Measurements from ENCODE around the gene LRRC14B. TPM values are rescaled to one million over a fixed set of nuclear protein-coding genes. Genes with fewer than 3 reads are reported as not detected.

The LRRC14B gene
- total RNA-seq, 1 donor from 2014 or later: not detected

DNA sequence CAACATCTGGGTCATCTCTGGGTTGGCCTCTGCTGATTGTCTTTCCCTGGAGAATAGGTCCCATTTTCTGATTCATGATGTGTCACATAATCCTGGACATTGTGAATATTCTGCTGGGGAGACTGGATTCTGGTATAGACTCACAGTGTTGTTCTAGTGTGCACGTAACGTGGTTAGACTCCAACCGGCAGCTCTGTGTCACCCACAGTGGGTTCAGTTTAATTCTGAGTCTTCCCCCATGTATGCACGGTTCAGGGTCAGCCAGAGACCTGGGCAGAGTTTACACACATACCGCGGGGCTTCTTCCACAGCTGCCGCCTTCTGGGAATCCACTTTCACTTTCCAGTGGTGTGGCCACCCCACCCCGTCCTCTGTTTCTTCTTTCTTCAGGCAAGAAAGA, 38.0 kb upstream of the LRRC14B start:
- no peak overlapping the region for H3K27ac Mint-ChIP-seq (ENCODE audit: unreplicated experiment)
- Histone ChIP-seq H3K9ac (ENCODE audit: low read length) (peak overlapping the region; percentile 64), H3K9me3 (ENCODE audit: insufficient read depth, low read depth, low read length) (no peaks in the 10 kb centered on the region), H3K36me3 (ENCODE audit: insufficient read depth, low read length) (peaks cover 6% of the 10 kb centered on the region), H4K20me1 (ENCODE audit: insufficient read depth, low read length) (no peaks in the 10 kb centered on the region), H3K79me2 (ENCODE audit: insufficient read depth, low read length) (no peaks in the 10 kb centered on the region), H2AFZ (ENCODE audit: low read depth, low read length) (no peak overlapping the region), H3K4me3 (ENCODE audit: insufficient read depth, low read depth, low read length) (no peak overlapping the region), H3K27me3 (ENCODE audit: insufficient read depth, low read length) (no peaks in the 10 kb centered on the region), H3K4me2 (ENCODE audit: low read length) (peak overlapping the region; percentile 58), H3K27ac (ENCODE audit: low read depth, low read length) (peak overlapping the region; percentile 84), H3K4me1 (ENCODE audit: insufficient read depth, low read length) (peaks cover 29% of the 10 kb centered on the region)
- H3K4me1 Mint-ChIP-seq (ENCODE audit: low read depth, unreplicated experiment): peaks cover 5% of the 10 kb centered on the region
- DNase-seq (ENCODE audit: low read depth) (peak; percentile 69), FAIRE-seq (peak; percentile 23)
- TF ChIP-seq EZH2 (IDR thresholded peaks at IDR 0.05; ENCODE audit: insufficient read depth, low read length): no peak
- TF ChIP-seq CTCF (IDR thresholded peaks at IDR 0.05; ENCODE audit: insufficient read depth, low read depth, low read length): no peak
- no peak overlapping the region for H3K4me3 Mint-ChIP-seq (ENCODE audit: unreplicated experiment)
- H3K27me3 Mint-ChIP-seq (ENCODE audit: low read depth, unreplicated experiment): peaks cover 17% of the 10 kb centered on the region
- peaks cover 11% of the 10 kb centered on the region for H3K36me3 Mint-ChIP-seq (ENCODE audit: low read depth, unreplicated experiment)
- H3K9me3 Mint-ChIP-seq (ENCODE audit: unreplicated experiment): peaks cover 2% of the 10 kb centered on the region

GRCh38 chr5:154236-154635, 37.1 kb upstream of the LRRC14B start:
- H3K9ac ChIP-seq (ENCODE audit: low read length): no peak overlapping the region
- H3K27me3 ChIP-seq (ENCODE audit: insufficient read depth, low read length): no peaks in the 10 kb centered on the region
- no peak for TF ChIP-seq CTCF (IDR thresholded peaks at IDR 0.05; ENCODE audit: insufficient read depth, low read depth, low read length)
- no peak for TF ChIP-seq EZH2 (IDR thresholded peaks at IDR 0.05; ENCODE audit: insufficient read depth, low read length)
- DNase-seq (ENCODE audit: low read depth): no peak
- FAIRE-seq: no peak
- H2AFZ ChIP-seq (ENCODE audit: low read depth, low read length): no peak overlapping the region
- H3K27ac Mint-ChIP-seq (ENCODE audit: unreplicated experiment): peak overlapping the region; percentile 77
- H3K4me3 ChIP-seq (ENCODE audit: insufficient read depth, low read depth, low read length): no peak overlapping the region
- H3K27me3 Mint-ChIP-seq (ENCODE audit: low read depth, unreplicated experiment): peaks cover 17% of the 10 kb centered on the region
- no peak overlapping the region for H3K27ac ChIP-seq (ENCODE audit: low read depth, low read length)
- peaks cover 1% of the 10 kb centered on the region for H3K9me3 Mint-ChIP-seq (ENCODE audit: unreplicated experiment)
- peaks cover 39% of the 10 kb centered on the region for H3K4me1 ChIP-seq (ENCODE audit: insufficient read depth, low read length)
- H3K4me1 Mint-ChIP-seq (ENCODE audit: low read depth, unreplicated experiment): peaks cover 7% of the 10 kb centered on the region
- H3K4me3 Mint-ChIP-seq (ENCODE audit: unreplicated experiment): no peak overlapping the region
- H3K36me3 Mint-ChIP-seq (ENCODE audit: low read depth, unreplicated experiment): peaks cover 11% of the 10 kb centered on the region
- H3K36me3 ChIP-seq (ENCODE audit: insufficient read depth, low read length): peaks cover 6% of the 10 kb centered on the region
- no peaks in the 10 kb centered on the region for H4K20me1 ChIP-seq (ENCODE audit: insufficient read depth, low read length)
- no peaks in the 10 kb centered on the region for H3K9me3 ChIP-seq (ENCODE audit: insufficient read depth, low read depth, low read length)
- H3K79me2 ChIP-seq (ENCODE audit: insufficient read depth, low read length): no peaks in the 10 kb centered on the region
- H3K4me2 ChIP-seq (ENCODE audit: low read length): no peak overlapping the region

DNA sequence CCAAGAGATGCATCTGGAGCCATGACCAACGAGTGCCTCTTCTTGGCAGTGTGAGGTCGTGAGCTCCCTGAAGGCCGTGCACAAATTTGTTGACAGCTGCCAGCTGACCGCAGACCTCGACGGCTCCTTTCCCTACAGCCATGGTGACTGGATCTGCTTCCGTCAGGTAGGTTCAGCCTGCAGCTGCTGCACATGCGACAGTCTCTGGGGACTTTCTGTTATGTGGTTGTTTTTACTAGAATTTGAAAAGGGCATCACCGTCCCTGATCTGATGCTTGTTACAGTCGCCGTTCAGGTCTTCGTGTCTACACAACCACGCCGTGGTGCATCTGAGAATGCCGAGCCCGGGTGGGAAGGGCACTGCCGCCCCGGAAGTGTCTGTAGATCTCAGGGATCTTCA, 36.5 kb upstream of the LRRC14B start:
- Mint-ChIP-seq H3K9me3 (ENCODE audit: unreplicated experiment) (no peaks in the 10 kb centered on the region), H3K4me1 (ENCODE audit: low read depth, unreplicated experiment) (peaks cover 13% of the 10 kb centered on the region), H3K27me3 (ENCODE audit: low read depth, unreplicated experiment) (peaks cover 19% of the 10 kb centered on the region), H3K27ac (ENCODE audit: unreplicated experiment) (no peak overlapping the region), H3K36me3 (ENCODE audit: low read depth, unreplicated experiment) (peaks cover 9% of the 10 kb centered on the region), H3K4me3 (ENCODE audit: unreplicated experiment) (no peak overlapping the region)
- H3K36me3 ChIP-seq (ENCODE audit: insufficient read depth, low read length): peaks cover 6% of the 10 kb centered on the region
- no peaks in the 10 kb centered on the region for H3K79me2 ChIP-seq (ENCODE audit: insufficient read depth, low read length)
- TF ChIP-seq CTCF (IDR thresholded peaks at IDR 0.05; ENCODE audit: insufficient read depth, low read depth, low read length): no peak
- TF ChIP-seq EZH2 (IDR thresholded peaks at IDR 0.05; ENCODE audit: insufficient read depth, low read length): no peak
- H3K4me3 ChIP-seq (ENCODE audit: insufficient read depth, low read depth, low read length): no peak overlapping the region
- peaks cover 45% of the 10 kb centered on the region for H3K4me1 ChIP-seq (ENCODE audit: insufficient read depth, low read length)
- H3K9me3 ChIP-seq (ENCODE audit: insufficient read depth, low read depth, low read length): no peaks in the 10 kb centered on the region
- H4K20me1 ChIP-seq (ENCODE audit: insufficient read depth, low read length): no peaks in the 10 kb centered on the region
- no peak overlapping the region for H3K4me2 ChIP-seq (ENCODE audit: low read length)
- no peak for DNase-seq (ENCODE audit: low read depth)
- no peak overlapping the region for H3K27ac ChIP-seq (ENCODE audit: low read depth, low read length)
- no peak overlapping the region for H3K9ac ChIP-seq (ENCODE audit: low read length)
- FAIRE-seq: no peak
- no peak overlapping the region for H2AFZ ChIP-seq (ENCODE audit: low read depth, low read length)
- no peaks in the 10 kb centered on the region for H3K27me3 ChIP-seq (ENCODE audit: insufficient read depth, low read length)
